HG03135 (cell line): ENCODE results near the gene TCF7L2.

Source experiments
- ATAC-seq: cut with Tn5 transposase; IDR thresholded peaks from one replicate; pipeline ENCODE4 v1.9.1; 2021; ENCODE audit warnings: mild to moderate bottlenecking, moderate library complexity; ENCODE audit not compliant: unreplicated experiment

The TCF7L2 gene

DNA sequence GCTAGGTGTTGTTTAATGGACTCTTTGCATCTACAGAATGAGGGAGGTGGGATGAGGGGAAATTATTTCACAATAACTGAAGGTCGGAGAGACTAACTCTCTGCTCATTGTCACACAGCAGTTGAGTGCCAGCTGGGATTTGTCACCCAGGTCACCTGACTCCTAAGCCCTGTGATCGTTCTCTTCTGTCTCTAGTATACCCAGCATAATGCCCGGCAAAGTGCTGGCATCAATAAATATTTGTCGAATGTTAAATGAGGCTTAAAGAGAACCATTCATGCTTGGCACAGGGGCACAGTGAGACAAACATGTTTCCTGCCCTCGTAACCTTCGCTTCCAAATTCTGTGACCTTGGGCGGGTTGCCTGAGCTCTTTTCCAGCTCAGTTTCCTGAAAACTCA is 70.8 kb downstream of the TCF7L2 start:
- no peak for ATAC-seq

DNA sequence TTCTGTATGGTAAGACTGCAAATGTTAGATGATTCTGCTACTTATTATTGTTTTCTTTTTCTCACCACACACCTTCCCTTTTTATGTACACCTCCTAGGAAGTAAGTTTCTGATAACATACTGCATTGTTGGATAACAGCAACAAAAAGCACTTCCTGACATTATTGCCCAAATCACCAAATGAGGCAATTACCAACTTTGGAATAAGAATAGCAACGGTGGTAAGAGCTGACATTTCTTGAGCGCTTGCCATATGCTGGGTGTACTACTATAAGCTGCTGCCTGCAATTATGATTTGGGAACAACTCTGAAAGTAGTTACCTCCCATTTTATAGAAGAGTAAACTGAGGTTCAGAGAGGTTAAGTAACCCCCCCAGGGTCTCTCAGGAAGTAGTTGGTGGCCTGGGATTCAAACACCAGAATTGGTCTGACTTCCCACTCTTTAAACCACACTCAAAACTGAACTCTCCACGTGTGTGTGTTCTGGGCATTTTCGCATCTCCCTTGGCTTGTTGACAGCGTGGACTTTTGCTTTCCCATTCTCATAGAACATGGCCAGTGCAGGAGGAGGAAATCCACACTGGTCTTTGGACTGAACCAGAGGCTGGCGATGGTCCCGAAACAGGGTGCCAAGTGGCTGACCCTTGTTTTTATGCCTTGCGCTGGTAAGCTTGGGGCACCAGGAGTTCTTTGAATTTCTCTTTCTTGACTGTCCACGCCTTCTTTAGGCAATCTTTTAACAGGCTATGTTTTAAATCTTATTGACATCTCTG is 71.4 kb downstream of the TCF7L2 start:
- no peak for ATAC-seq

DNA sequence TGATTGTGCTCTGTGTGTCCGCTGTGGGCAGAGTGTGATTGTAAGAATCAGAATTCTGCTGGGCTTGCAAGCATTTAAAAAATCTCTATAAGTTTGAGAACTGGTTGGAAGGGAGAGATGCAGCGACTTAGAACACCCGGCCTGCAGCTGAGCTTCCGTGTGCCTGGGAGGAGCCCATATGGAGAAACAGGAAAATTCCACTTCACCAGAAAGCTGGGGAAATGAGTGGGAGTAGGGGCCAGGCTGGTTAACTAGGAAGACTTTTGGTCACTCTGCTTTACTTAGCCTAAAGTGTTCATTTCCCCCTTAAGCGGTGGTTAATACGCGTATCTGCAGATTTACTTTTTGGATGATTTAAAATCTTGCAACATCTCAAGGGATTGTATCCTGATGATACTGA is 72.2 kb downstream of the TCF7L2 start:
- ATAC-seq: no peak

DNA sequence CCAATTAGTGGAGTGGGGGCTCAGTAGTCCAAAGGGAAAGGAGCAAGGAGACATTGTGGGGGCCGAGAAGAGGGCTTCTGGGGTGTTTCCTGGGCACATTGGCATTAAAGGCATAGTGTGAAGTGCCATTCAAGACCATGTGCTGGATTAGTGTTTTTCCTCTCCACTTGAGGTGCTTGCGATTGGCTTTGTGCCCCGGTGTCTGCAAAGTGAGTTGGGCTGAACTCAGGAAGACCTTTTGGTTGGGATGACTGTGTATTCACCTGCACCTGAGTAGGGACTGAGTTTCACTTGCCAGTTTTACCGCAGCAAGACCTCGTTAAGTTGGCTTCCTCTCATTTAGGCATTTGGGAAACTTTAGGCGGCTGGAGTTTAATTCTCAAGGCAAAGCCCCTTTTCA is 73.0 kb downstream of the TCF7L2 start:
- ATAC-seq: no peak

DNA sequence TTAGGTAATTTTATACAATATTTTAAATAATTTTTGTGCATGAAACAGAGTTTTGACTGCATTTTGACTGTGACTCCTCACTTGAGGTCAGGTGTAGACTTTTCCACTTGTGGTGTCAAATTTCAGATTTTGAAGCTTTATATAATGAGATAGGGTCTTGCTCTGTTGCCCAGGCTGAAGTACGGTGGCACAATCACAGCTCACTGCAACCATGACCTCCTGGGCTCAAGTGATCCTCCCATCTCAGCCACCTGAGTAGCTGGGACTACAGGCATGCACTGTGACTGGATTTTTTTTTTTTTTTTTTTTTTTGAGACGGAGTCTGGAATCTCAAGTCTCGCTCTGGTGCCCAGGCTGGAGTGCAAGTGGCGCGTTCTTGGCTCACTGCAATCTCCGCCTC is 74.9 kb downstream of the TCF7L2 start:
- ATAC-seq: no peak

DNA sequence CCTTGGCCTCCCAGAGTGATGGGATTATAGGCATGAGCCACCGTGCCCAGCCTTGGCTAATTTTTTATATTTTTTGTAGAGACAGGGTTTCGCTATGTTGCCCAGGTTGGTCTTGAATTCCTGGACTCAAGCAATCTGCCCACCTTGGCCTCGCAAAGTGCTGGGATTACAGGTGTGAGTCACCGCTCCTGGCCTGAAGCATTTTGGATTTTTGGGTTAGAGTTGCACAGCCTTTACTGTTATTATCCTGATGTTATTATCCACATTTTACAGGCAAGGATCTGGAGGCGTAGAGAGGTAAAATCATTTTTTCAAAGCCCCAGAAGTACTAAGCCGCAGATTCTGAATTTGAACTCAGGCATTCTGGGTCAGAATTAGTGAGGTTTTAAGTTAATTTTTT is 75.4 kb downstream of the TCF7L2 start:
- no peak for ATAC-seq

DNA sequence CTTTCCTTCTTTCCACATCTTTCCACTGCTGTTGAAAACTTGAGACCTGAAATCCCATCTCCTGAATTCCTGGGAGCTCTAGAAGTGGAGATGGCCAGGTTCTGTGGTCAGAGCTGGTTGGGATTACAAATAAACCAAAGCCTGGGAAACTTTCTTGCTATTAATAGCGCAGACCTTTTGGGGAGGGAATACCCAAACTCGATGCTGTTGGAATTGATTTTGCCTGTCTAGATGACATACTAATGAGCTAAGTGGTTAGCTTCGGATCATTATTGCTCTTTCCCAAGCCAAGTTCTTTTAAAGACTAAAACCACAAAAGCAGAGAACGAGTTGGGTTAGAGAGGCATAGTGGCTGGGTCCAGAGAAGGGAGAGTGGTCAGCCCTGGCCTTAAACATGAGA is 76.6 kb downstream of the TCF7L2 start:
- ATAC-seq: no peak

DNA sequence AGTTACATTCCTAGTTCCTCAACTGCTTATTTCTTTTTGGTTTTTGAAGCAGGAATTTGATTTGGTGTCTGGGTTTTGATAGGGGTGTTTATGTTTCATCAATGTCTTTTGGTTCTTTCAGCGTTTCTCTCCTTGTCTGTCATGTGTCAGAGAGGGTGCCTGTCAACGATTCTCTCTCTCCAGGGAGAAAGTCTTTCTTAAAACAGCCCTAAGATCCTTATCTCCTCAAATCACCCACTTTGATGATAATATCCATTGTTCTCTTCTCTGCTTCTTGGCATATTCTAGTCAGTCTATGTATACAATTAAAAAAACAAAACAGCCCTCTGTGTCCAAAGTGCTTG is 77.2 kb downstream of the TCF7L2 start:
- no peak for ATAC-seq

DNA sequence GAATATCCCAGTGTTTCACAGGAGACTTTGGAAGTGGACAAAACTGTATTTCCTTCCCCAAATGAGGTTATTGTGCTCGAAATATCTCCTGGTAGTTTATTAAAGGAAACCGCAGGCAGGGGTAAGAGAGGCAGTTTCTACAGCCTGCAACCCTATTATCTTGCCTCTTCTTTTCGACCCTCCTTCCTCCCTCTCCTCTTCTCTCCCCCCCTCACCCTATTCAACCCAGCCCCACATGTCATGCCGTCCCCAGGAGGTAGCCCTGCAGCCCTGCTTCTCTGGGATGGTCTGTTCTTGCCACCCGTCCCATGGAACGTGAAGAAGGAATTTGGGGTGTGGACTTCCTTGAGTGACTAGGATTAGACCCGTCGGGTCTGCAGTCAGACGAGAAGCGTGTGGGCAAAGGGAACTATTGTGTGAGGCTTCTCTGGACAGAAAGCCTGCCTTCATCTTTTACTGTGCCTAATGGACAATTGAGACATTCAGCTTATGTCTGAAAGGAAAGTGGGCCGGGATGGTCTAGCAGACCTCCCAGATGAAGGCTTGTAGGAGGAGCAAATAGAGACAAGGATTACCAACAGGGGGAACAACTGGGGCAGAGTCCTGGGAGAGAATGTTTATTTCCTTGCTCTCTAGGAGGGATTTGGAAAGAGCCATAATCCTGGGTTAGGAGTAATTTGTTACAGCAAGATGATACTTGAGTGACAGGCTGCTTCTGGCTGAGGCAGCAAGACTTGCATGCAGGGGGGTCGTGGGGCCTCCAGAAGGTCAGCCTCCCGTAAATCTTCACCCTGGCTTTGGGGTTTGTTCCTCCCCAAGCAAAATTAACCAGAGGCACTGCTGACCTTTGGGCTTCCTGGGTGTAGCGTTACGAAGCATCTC is 77.8 kb downstream of the TCF7L2 start:
- no peak for ATAC-seq

DNA sequence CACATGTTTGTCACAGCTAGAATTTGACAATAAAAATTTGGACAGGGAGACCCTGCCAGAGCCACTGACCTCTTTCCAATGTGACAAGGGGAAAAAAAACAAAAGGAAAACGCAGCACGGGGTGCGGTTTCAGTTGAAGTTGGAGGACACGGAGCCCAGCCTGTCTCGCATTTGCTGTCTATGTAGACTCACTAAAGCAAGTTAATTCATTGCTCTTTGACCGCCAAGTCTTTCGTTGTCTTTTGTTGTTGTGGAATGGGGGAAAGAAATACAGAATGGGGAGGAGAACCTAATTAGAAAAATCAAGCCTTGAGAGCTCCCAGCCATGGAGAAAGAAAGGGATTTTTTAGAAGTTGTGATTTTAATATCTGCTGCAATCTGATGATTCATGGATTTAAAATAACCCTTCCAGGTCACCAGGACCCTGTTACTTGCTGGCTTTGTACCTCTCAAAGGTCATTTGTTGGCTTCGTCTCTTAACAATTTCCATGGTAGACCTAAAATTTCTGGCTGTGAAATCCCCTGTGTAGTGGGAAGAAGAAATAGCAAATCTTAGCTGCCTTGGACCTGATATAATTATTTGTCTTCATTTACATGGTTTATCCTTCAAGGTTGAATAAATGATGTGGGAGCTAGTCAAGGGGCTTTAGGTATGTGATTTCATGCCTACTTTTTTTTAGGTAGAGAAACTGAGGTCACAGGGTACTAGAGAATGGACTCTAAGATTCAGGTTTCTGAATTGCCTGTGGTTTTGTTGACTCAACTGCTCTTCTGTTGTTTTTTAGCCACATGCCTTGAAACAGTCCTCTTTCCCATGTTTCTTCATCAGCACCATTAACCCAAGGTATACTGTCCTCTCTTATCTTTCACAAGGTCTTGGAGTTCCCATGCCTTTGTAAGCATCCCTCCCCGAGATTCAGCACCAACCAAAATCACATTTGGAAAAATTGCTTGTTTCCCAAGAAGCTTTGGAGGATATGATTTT is 78.7 kb downstream of the TCF7L2 start:
- no peak for ATAC-seq

DNA sequence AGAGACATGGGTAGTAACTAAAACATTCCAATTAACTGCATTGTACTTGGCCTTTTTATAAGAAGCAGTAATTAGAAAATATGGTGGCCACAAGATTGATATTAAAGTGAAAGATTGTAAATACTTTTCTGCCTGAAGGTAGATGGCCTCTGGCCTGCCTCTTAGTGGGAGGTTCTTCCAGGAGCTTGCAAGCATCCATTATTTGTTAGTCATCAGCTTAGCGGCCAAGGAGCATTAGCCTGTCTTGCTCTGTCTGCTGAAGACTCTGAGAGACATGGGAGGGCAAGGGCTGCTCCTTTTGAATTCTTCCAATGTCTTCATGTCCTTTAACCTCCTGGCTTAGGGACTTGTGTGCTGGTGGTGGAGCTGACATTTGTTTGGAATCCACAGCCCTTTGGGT is 80.4 kb downstream of the TCF7L2 start:
- ATAC-seq: no peak

DNA sequence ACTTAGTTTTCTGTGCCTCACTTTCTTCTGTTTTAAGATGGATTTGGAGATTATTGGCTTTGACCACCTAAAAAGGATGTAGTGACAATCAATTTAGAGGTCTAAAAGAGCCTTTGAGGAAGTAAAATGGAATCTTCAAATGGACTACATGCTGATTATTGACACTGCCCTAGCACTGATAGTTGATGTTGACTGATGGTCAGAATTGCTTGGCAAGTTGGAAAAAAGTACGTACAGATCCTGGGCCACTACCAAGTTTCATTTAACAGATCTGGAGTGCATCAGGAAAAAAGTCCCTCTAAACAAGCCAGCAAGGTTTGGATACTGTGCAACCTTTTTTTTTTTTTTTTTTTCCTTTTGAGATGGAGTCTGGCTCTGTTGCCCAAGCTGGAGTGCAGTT is 81.1 kb downstream of the TCF7L2 start:
- no peak for ATAC-seq

DNA sequence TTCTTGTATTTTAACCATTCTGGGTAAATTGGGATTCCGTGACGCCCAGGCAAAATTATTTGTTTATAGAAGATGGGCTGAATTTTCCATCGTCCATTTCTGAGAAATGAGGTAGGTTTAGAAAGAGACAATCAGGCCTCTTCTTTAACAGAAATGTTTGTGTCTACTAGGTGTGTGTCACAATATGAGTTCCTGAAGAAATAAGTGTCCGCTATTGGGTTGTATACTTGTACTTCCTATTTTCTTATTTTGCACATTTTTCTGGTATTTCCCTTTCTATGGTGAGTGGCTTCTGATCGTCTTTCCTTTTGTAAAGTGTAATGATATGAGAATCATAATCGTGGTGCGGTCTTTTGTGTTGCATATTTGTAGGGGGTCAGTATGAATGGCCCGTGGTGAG is 83.9 kb downstream of the TCF7L2 start:
- ATAC-seq: no peak

DNA sequence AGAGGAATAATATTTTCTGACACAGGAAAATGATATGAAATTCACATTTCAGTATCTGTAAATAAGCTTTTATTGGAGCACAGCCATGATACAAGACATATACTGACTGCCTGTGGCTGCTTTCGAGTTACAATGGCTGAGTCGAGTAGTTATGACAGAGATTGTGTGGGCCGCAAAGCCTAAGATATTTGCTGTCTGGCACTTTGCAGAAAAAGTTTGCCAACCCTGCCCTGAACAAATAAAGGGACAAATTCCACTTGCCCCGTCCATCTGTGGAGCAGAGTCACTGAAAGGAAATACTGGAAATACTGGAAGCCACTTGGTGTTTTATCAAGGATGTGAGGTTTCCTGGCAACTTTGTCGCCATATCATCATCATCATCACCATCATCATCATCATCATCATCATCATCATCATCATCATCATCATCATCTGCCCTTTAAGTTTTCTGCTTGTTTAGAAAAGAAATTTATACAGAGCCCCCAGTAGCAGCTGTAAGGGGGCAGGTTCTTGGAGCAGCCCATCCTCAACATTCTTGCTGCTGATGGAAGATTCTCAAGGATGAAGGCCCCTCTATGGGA is 85.8 kb downstream of the TCF7L2 start:
- ATAC-seq: no peak

DNA sequence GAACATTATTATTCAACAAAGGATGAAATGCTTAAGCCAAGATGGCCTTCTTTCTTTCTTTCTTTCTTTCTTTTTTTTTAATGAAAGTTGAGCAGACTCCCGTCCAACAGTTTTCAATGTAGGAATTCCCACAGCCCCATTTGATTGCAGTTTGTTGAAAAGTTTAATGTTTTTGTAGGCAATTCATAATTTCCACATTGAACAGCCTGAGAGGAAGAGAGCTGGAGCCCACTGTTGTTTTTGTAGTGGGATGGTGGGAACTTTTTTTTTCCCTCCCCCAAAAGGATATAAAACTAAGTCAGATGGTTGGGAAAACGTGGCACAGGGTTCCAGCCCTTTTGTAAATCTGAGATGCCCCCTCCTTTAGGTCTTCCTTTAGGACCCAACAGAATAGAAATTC is 86.6 kb downstream of the TCF7L2 start:
- ATAC-seq: no peak

DNA sequence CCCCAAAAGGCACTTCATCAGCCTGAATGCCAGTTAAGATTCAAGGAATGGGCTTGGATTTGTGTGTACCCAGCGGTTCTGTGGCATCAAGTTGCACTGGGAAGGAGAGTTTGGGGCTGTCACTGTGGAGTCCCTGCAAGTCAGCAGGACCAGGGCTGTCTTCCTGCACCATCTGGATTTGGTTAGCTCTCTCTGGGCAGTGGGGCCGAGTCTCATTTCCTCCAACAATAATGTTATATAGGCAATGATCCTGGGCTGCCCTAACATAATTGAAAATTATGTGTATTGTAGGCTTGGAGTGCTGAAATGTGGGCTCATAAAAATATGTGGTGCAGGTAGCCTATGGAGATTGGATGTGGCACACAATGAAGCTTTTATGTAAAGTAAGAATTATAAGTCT is 87.2 kb downstream of the TCF7L2 start:
- no peak for ATAC-seq

DNA sequence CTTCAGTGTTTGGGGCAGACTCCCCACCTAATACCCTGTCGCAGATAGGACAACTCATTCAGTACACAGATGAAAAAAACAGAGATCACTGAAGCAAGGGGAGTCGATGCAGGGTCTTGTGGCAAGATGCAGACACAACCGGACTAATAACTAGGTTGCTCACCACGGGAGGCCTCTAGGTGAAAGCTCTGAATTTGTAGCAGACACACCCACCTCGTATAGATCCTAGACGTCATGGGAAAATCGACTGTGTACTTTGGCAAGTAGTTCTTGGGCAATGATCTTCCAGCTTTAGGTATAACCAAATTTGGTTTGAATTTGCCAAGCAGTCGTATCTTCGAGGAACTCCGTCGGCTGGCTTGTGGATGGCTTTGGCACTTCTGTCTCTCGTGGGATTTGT is 88.1 kb downstream of the TCF7L2 start:
- no peak for ATAC-seq

DNA sequence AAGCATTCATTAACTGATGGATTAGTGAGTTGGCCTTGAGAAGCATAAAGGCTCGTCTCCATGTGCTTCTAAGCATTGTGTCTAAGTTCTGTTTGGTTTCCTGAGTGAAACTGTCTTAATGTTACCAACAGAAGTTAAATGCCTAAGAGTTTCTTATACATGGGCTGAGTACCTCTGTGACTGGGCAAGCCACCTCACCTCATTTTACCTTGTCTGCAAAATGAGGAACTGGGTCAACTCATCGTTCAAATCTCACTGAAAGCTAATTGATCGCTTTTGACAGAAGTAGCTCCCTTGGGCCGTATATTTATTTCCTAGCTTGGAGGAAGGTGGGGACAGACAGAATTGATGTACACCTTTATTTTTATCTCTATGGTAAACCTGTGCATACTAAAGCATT is 88.9 kb downstream of the TCF7L2 start:
- no peak for ATAC-seq

DNA sequence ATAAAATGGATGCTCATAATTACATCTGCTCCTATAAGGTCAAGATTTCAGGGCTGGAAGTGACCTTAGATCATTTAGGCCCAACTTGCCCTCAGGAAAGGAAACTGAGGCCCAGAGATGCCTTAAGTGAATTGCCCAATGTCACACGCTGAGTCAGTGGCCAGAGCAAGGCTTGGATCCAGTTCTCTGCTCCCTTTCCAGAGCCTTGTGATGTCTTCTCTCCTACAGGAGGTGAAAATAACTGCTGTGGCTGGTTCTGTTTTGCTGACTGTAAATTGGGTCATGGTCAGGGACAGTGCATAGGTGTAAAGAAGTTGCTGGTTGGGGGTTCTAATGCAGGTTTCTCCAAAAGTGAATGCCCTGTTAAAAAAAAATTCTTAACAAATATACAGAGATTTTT is 91.3 kb downstream of the TCF7L2 start:
- ATAC-seq: no peak

DNA sequence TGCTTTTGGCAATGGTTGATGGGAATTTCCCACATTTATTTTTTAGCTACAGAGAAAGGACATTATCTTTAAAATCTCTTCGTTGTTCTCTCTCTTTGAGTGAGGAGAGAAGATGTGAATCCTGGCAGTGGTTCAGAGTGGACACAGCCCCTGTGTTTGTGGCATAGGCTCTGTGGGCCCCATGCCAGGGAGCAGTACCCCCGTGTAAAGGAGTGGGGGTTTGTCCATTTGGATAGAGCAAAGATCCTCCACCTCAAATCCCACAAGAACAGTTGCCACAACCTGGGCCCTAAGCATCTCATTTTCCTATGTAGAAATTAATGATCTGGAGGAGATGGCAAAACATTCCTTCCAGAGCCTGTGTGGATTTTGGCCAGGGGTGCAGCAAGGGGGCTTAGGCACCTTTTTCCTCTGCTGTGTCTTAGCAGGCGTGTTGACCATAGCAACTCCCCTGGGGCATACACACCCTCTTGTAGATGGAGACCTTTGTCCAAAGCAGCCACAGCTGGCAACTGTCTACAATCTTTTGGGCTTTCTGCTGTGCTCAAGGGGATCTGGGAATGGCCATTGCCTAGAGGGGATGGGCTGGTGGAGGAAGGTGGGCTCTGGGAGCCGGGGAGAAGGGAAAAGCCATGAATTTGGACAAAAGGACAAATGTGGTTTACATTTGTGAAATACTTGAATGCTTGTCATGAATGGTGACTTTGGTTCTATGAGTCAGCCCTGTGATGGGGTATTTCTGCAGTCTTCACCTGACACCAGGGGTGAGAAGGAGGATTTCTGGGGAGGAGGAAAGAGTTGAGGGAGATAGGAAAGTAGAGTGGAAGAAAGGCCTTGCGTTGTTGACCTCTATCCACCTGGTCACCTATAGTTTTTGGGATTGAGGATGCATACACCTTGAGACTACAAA is 92.0 kb downstream of the TCF7L2 start:
- no peak for ATAC-seq
